Erythroblast (primary cell): ENCODE results near the gene ITGA5.

Experiments used
- GATA1 ChIP-seq: IDR thresholded peaks from 2 replicates; pipeline ENCODE4 v1.6.1; 2011; ENCODE audit warnings: low read depth, mild to moderate bottlenecking, control low read depth, low read length, moderate library complexity
- POLR2A ChIP-seq: IDR thresholded peaks from 2 replicates; pipeline ENCODE4 v1.6.1; 2011; ENCODE audit warnings: mild to moderate bottlenecking, low read length

DNA sequence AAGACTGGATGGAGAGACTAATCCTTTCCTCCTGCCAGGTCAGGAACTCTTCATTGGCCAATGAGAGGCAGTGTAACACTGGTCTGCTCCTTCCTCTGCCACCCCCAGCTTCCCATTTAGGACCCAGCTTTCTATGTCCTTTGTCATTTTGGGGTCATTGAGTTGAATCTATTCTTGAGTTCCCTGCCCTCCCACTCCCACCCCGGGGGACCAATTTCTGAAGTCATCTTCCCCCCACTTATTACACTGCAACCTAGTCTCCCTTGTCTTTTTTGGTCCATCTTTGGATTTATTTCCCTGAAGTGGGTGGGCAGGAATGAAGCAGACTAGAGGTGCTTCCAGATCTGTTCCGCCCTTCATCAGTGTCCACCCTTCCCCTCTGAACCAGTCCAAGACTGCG, 7.6 kb upstream of the ITGA5 start:
- TF ChIP-seq POLR2A (no peak), GATA1 (no peak)
